K562 (cell line): ENCODE data around the gene CRYBA1. TPM values are rescaled to one million over a fixed set of nuclear protein-coding genes. Genes with fewer than 3 reads are reported as not detected.
A peak's percentile ranks its signal among the peaks of the same experiment; 100 is the strongest.

ENCODE experiments used
- ARID2 ChIP-seq: fragments of 450-650 bp; IDR thresholded peaks from 2 replicates; pipeline ENCODE4 v1.6.1; 2017; ENCODE audit warnings: antibody characterized with exemption, mild to moderate bottlenecking
- CHD4 ChIP-seq: fragments of 200-600 bp; sonication (generic); IDR thresholded peaks from 3 replicates; pipeline ENCODE4 v1.6.1; 2012; ENCODE audit warnings: low read depth, mild to moderate bottlenecking, mixed read lengths, low read length, inconsistent platforms; ENCODE audit not compliant: insufficient read depth, insufficient replicate concordance, poor library complexity, severe bottlenecking
- FOXA3 ChIP-seq, 2 experiments: fragments of 450-650 bp in 1 of 2; sonication (generic) in 1 of 2; formaldehyde crosslinking; IDR thresholded peaks in 1 of 2; conservative IDR thresholded peaks in 1 of 2; 2 replicates each; pipeline versions ENCODE4 v1.4.0 to v1.8.0; 2020 to 2022; ENCODE audit warnings: mild to moderate bottlenecking in 2 of 2, missing genetic modification reagents in 1 of 2
- LCOR ChIP-seq: sonication (generic); formaldehyde crosslinking; IDR thresholded peaks from 2 replicates; pipeline ENCODE4 v1.8.0; 2022; ENCODE audit warnings: mild to moderate bottlenecking, missing genetic modification reagents
- MAFG ChIP-seq: fragments of 450-650 bp; conservative IDR thresholded peaks from 2 replicates; pipeline ENCODE4 v1.6.1; 2016; ENCODE audit warnings: missing genetic modification characterization, missing compliant biosample characterization
- MAFK ChIP-seq: IDR thresholded peaks from 2 replicates; pipeline ENCODE4 v1.6.1; 2011; ENCODE audit warnings: low read length, improper control_type of control experiment
- MYBL2 ChIP-seq, 2 experiments: fragments of 450-650 bp in 1 of 2; sonication (generic) in 1 of 2; formaldehyde crosslinking in 1 of 2; IDR thresholded peaks; 2 replicates each; pipeline versions ENCODE4 v1.6.1 to v1.8.1; 2017 to 2022; ENCODE audit warnings: borderline replicate concordance in 1 of 2, inconsistent platforms in 1 of 2, low read depth in 1 of 2, mild to moderate bottlenecking in 1 of 2, missing genetic modification reagents in 1 of 2, moderate library complexity in 1 of 2
- NEUROD1 ChIP-seq: fragments of 150-350 bp; IDR thresholded peaks from 2 replicates; pipeline ENCODE4 v1.6.1; 2014; ENCODE audit warnings: borderline replicate concordance, low read length, low read depth; ENCODE audit not compliant: partially characterized antibody
- NFRKB ChIP-seq: fragments of 450-650 bp; IDR thresholded peaks from 2 replicates; pipeline ENCODE4 v1.6.1; 2016; ENCODE audit warnings: low read depth
- NONO ChIP-seq, 2 experiments: fragments of 200-400 bp in 1 of 2; fragments of 450-650 bp in 1 of 2; formaldehyde crosslinking in 1 of 2; IDR thresholded peaks; 2 replicates each; pipeline ENCODE4 v1.6.1; 2017; ENCODE audit warnings: low read depth in 2 of 2, mild to moderate bottlenecking in 2 of 2, moderate library complexity in 2 of 2, low read length in 1 of 2
- PML ChIP-seq: IDR thresholded peaks from 2 replicates; pipeline ENCODE4 v1.6.1; 2012; ENCODE audit warnings: low read length, inconsistent platforms
- SIRT6 ChIP-seq: IDR thresholded peaks from one replicate; pipeline ENCODE4 v1.6.1; 2012; ENCODE audit warnings: low read depth, mild to moderate bottlenecking, control low read depth, inconsistent platforms, low read length, moderate library complexity
- SMAD4 ChIP-seq: fragments of 250-450 bp; sonication (Bioruptor Pico); conservative IDR thresholded peaks from 2 replicates; pipeline ENCODE4 v1.8.0; 2021; ENCODE audit warnings: inconsistent platforms, mild to moderate bottlenecking, moderate library complexity
- SMARCE1 ChIP-seq: fragments of 450-650 bp; IDR thresholded peaks from 2 replicates; pipeline ENCODE4 v1.7.1; 2016; ENCODE audit warnings: mild to moderate bottlenecking
- TEAD1 ChIP-seq, 2 experiments: fragments of 450-650 bp in 1 of 2; sonication (generic) in 1 of 2; formaldehyde crosslinking; IDR thresholded peaks; 2 replicates each; pipeline versions ENCODE4 v1.4.0 to v1.8.0; 2020 to 2022; ENCODE audit warnings: mild to moderate bottlenecking in 2 of 2, missing genetic modification reagents in 1 of 2
- TFAM ChIP-seq: fragments of 250-450 bp; sonication (Bioruptor Pico); conservative IDR thresholded peaks from 2 replicates; pipeline ENCODE4 v1.5.0; 2021; ENCODE audit warnings: mild to moderate bottlenecking, moderate library complexity
- ZEB2 ChIP-seq: fragments of 450-650 bp; IDR thresholded peaks from 2 replicates; pipeline ENCODE4 v1.6.1; 2016
- ZKSCAN1 ChIP-seq: fragments of 150-350 bp; IDR thresholded peaks from 2 replicates; pipeline ENCODE4 v1.6.1; 2016; ENCODE audit warnings: low read depth, low read length
- ZNF184 ChIP-seq: sonication (generic); formaldehyde crosslinking; IDR thresholded peaks from 2 replicates; pipeline ENCODE4 v1.5.0; 2020; ENCODE audit warnings: missing genetic modification reagents
- ZNF197 ChIP-seq: fragments of 200-800 bp; sonication (Bioruptor generic); IDR thresholded peaks from 2 replicates; pipeline ENCODE4 v1.6.1; 2016; ENCODE audit warnings: low read depth, missing genetic modification characterization, missing compliant biosample characterization
- ZNF24 ChIP-seq: fragments of 450-650 bp; IDR thresholded peaks from 2 replicates; pipeline ENCODE4 v1.6.1; 2016
- ZNF316 ChIP-seq: fragments of 450-650 bp; IDR thresholded peaks from 2 replicates; pipeline ENCODE4 v1.6.1; 2016
- ZNF717 ChIP-seq: fragments of 250-450 bp; sonication (Bioruptor Pico); IDR thresholded peaks from 2 replicates; pipeline ENCODE4 v1.5.0; 2021
- polyA plus RNA-seq, 8 experiments: library from polyadenylated mRNA; depleted of rRNA in 4 of 8; stranded (reverse) in 5 of 8; unstranded in 3 of 8; fragments of >200 nt; fragmentation: Nextera tagmentation in 2 of 8; fragmentation: Illumina TruSeq in 1 of 8; extraction: Ambion mirVana in 2 of 8; extraction: Trizol in 1 of 8; gene quantifications; 2 replicates each; pipeline versions ENCODE4 v1.2.1 to v1.2.3, GENCODE V29; 2011 to 2014; ENCODE audit warnings: inconsistent platforms in 1 of 8, missing spikeins in 1 of 8
- total RNA-seq, 7 experiments: library from RNA; depleted of rRNA in 6 of 7; stranded (reverse); fragments of >200 nt in 6 of 7; fragmentation: Illumina TruSeq in 2 of 7; extraction: Trizol in 2 of 7; gene quantifications; 2 replicates each; pipeline versions ENCODE4 v1.2.1 to v1.2.3, GENCODE V29; 2011 to 2021; ENCODE audit warnings: low replicate concordance in 1 of 7
- TF ChIP-seq, protein P1 (sequence below): fragments of 450-650 bp; formaldehyde crosslinking; IDR thresholded peaks from 2 replicates; pipeline ENCODE4 v1.4.0; 2020; ENCODE audit warnings: mild to moderate bottlenecking, moderate library complexity
- TF ChIP-seq, protein P2 (sequence below): fragments of 450-650 bp; IDR thresholded peaks from 2 replicates; pipeline ENCODE4 v1.7.0; 2016; ENCODE audit warnings: borderline replicate concordance
- TF ChIP-seq, protein P3 (sequence below): fragments of 250-450 bp; sonication (Bioruptor Pico); IDR thresholded peaks from 2 replicates; pipeline ENCODE4 v1.8.0; 2022; ENCODE audit warnings: inconsistent platforms

Gene CRYBA1
- total and polyA plus RNA-seq, 9 of the 15 experiments (the other 6 are each of a cell fraction or from before 2014, with no cell fraction given) = not detected

DNA sequence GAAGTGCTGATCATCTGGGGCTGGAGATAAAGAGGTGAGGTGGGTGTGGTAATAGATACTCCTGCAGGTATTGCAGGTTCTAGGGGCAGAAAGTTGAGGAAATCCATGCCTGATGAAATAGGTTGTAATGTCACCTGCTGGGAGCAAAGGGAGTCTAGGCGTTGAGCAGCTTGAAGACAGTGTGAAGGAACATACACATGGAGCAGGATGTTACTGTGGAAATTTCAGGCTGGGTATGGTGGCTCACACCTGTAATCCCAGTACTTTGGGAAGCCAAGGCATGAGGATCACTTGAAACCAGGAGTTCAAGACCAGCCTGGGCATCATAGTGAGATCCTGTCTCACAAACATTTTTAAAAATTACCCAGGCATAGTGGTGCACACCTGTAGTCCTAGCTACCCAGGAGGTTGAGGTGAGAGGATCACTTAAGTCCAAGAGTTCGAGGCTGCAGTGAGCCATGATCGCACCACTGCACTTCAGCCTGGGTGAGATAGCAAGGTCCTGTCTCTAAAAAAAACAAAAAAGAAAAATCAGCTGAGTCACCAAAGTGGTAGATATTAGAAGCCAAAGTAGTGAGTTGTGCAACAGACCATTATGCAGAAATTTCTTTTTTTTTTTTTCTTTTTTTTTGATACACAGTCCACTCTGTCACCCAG, 9.1 kb upstream of the CRYBA1 start (continued):
- TF ChIP-seq ZNF24 (0 out of 2 replicates have a peak, but pooled peaks have one; percentile 26), ZNF197 (no peak), NFRKB (0 out of 2 replicates have a peak, but pooled peaks have one; percentile 32), MAFG (peak; percentile 95), TFAM (CRISPR knock-in tag) (no peak), PML (no peak), SIRT6 (no peak), LCOR (CRISPR knock-in tag) (no peak), CHD4 (no peak), TEAD1 (CRISPR knock-in tag; IDR thresholded peaks at IDR 0.05) (no peak), ZNF316 (peak; percentile 98), SMAD4 (CRISPR knock-in tag) (peak; percentile 46; the same call in 1 of the 2 replicates), ZNF717 (CRISPR knock-in tag) (no peak), MYBL2 (IDR thresholded peaks at IDR 0.05; ENCODE audit: low read depth) (no peak), MYBL2 (CRISPR knock-in tag; IDR thresholded peaks at IDR 0.05; ENCODE audit: borderline replicate concordance) (no peak), NEUROD1 (no peak), ZNF184 (CRISPR knock-in tag) (no peak), NONO (IDR thresholded peaks at IDR 0.05; ENCODE audit: low read depth in 2 of 2, low read length in 1 of 2) (no peak), ZKSCAN1 (no peak), ARID2 (no peak), FOXA3 (CRISPR knock-in tag; conservative IDR thresholded peaks at IDR 0.05 in 1 of 2, IDR thresholded peaks at IDR 0.05 in 1 of 2) (no peak), ZEB2 (peak; percentile 99), MAFK (peak; percentile 68), SMARCE1 (peak; percentile 59; the same call in 1 of the 2 replicates)
- TF ChIP-seq, protein P1, sequence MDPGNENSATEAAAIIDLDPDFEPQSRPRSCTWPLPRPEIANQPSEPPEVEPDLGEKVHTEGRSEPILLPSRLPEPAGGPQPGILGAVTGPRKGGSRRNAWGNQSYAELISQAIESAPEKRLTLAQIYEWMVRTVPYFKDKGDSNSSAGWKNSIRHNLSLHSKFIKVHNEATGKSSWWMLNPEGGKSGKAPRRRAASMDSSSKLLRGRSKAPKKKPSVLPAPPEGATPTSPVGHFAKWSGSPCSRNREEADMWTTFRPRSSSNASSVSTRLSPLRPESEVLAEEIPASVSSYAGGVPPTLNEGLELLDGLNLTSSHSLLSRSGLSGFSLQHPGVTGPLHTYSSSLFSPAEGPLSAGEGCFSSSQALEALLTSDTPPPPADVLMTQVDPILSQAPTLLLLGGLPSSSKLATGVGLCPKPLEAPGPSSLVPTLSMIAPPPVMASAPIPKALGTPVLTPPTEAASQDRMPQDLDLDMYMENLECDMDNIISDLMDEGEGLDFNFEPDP (CRISPR knock-in tag) = no peak
- TF ChIP-seq, protein P2, sequence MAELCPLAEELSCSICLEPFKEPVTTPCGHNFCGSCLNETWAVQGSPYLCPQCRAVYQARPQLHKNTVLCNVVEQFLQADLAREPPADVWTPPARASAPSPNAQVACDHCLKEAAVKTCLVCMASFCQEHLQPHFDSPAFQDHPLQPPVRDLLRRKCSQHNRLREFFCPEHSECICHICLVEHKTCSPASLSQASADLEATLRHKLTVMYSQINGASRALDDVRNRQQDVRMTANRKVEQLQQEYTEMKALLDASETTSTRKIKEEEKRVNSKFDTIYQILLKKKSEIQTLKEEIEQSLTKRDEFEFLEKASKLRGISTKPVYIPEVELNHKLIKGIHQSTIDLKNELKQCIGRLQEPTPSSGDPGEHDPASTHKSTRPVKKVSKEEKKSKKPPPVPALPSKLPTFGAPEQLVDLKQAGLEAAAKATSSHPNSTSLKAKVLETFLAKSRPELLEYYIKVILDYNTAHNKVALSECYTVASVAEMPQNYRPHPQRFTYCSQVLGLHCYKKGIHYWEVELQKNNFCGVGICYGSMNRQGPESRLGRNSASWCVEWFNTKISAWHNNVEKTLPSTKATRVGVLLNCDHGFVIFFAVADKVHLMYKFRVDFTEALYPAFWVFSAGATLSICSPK = no peak
- TF ChIP-seq, protein P3, sequence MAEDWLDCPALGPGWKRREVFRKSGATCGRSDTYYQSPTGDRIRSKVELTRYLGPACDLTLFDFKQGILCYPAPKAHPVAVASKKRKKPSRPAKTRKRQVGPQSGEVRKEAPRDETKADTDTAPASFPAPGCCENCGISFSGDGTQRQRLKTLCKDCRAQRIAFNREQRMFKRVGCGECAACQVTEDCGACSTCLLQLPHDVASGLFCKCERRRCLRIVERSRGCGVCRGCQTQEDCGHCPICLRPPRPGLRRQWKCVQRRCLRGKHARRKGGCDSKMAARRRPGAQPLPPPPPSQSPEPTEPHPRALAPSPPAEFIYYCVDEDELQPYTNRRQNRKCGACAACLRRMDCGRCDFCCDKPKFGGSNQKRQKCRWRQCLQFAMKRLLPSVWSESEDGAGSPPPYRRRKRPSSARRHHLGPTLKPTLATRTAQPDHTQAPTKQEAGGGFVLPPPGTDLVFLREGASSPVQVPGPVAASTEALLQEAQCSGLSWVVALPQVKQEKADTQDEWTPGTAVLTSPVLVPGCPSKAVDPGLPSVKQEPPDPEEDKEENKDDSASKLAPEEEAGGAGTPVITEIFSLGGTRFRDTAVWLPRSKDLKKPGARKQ (CRISPR knock-in tag) = no peak
